ENCODE measurements around the gene PCDH18.
"Not testable (repeated sequence)": the region's sequence is repeated elsewhere in the genome, so short reads cannot be mapped to it uniquely, and the experiment has no call there.

Gene PCDH18

GRCh38 chr4:137517323-137517722, 15.0 kb downstream of the PCDH18 start:
- H3K27ac Mint-ChIP-seq, DNase-seq, H3K4me1 Mint-ChIP-seq, H3K9me3 Mint-ChIP-seq, CTCF ChIA-PET, H3K36me3 Mint-ChIP-seq, H3K27me3 Mint-ChIP-seq, H3K4me3 Mint-ChIP-seq: not testable (repeated sequence)

- CTCF ChIA-PET, result no interaction called here
- no peaks in the 10 kb centered on the region for H3K9me3 Mint-ChIP-seq
- DNase-seq, result no peak
- H3K36me3 Mint-ChIP-seq, result no peaks in the 10 kb centered on the region
- H3K27ac Mint-ChIP-seq, result no peak overlapping the region
- H3K4me1 Mint-ChIP-seq, result no peaks in the 10 kb centered on the region
- no peak overlapping the region for H3K4me3 Mint-ChIP-seq
- H3K27me3 Mint-ChIP-seq, result no peaks in the 10 kb centered on the region
These were observed 17.7 kb downstream of the PCDH18 start for GRCh38 chr4:137514406-137515111.

- DNase-seq, result no peak
- Mint-ChIP-seq H3K27me3 (no peaks in the 10 kb centered on the region), H3K9me3 (no peaks in the 10 kb centered on the region), H3K27ac (no peak overlapping the region), H3K4me3 (no peak overlapping the region), H3K36me3 (no peaks in the 10 kb centered on the region), H3K4me1 (no peaks in the 10 kb centered on the region)
- CTCF ChIA-PET, result no interaction called here
These were observed 21.6 kb downstream of the PCDH18 start for GRCh38 chr4:137510557-137511265.

- CTCF ChIA-PET, result no interaction called here
- Mint-ChIP-seq H3K4me3 (no peak overlapping the region), H3K27me3 (no peaks in the 10 kb centered on the region), H3K27ac (no peak overlapping the region), H3K36me3 (no peaks in the 10 kb centered on the region), H3K4me1 (no peaks in the 10 kb centered on the region), H3K9me3 (no peaks in the 10 kb centered on the region)
- DNase-seq, result no peak
These were observed 22.4 kb downstream of the PCDH18 start for GRCh38 chr4:137509855-137510282.

- H3K27me3 Mint-ChIP-seq, result no peaks in the 10 kb centered on the region
- H3K27ac Mint-ChIP-seq, result no peak overlapping the region
- H3K4me1 Mint-ChIP-seq, result no peaks in the 10 kb centered on the region
- no peaks in the 10 kb centered on the region for H3K36me3 Mint-ChIP-seq
- no peaks in the 10 kb centered on the region for H3K9me3 Mint-ChIP-seq
- no peak overlapping the region for H3K4me3 Mint-ChIP-seq
- no peak for DNase-seq
- CTCF ChIA-PET, result no interaction called here
These were observed 29.8 kb downstream of the PCDH18 start for GRCh38 chr4:137502339-137503129.

GRCh38 chr4:137496267-137496666, 36.0 kb downstream of the PCDH18 start:
- CTCF ChIA-PET, H3K27me3 Mint-ChIP-seq, H3K36me3 Mint-ChIP-seq, DNase-seq, H3K4me1 Mint-ChIP-seq, H3K9me3 Mint-ChIP-seq, H3K4me3 Mint-ChIP-seq, H3K27ac Mint-ChIP-seq: not testable (repeated sequence)

DNA sequence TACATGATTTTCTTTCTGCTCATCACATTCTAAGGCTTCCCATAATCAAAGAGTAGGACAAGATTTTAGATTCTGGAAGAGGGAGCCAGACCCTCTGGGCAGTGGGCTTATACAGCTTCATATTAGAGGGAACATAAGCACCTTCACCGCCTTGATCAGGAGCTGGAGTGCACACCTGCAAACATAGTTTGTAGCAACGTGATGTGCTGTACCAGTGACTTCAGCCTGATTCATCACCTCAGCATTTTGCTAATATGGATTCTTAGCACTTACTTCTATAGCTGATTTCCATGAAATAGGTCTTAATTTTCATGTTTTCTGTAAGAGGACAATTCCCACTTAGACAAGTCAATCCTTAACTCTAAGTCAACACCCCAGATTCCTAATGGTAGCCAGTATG, 36.7 kb downstream of the PCDH18 start:
- Mint-ChIP-seq H3K4me3 (no peak overlapping the region), H3K4me1 (no peaks in the 10 kb centered on the region), H3K9me3 (no peaks in the 10 kb centered on the region), H3K27me3 (no peaks in the 10 kb centered on the region), H3K36me3 (no peaks in the 10 kb centered on the region), H3K27ac (no peak overlapping the region)
- CTCF ChIA-PET, result no interaction called here
- DNase-seq, result no peak

DNA sequence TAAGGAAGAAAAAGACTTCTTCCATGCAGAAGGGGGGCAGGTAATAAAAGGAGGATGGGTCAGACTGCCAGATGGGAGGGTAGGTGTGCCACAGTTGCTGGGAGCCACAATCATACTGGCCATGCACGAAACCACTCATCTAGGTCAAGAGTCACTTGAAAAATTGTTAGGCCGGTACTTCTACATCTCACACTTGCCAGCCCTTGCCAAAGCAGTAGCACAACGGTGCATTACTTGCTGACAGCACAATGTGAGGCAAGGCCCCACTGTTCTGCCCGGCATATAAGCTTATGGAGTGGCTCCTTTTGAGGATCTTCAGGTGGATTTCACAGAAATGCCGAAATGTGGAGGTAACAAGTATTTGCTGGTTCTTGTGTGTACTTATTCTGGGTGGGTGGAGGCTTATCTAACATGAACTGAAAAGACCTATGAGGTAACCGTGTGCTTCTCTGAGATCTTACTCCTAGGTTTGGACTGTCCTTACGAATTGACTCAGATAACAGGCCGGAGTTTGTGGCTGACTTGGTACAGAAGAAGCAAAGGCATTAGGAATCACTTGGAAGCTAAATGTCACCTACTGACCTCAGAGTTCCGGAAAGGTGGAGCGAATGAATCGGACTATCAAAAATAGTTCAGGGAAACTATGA, 48.9 kb downstream of the PCDH18 start:
- H3K4me3 Mint-ChIP-seq, CTCF ChIA-PET: not testable (repeated sequence)

DNA sequence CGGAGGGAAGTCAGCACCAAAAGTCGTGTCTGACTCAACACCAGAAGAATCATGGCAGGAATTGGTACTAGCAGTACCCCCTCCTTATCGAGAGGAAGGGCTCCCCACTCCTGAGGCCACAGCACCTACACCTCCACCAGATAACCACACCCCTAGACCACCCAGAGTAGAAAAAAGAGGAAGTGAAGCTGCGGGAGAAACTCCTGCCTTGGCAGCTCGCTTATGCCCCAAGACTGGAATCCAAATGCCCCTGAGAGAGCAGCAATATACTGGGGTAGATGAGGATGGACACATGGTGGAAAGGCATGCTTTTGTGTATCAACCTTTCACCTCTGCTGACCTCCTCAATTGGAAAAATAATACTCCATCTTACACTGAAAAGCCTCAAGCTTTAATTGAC, 52.6 kb downstream of the PCDH18 start:
- DNase-seq, CTCF ChIA-PET, H3K36me3 Mint-ChIP-seq, H3K4me3 Mint-ChIP-seq, H3K27ac Mint-ChIP-seq, H3K27me3 Mint-ChIP-seq, H3K4me1 Mint-ChIP-seq: not testable (repeated sequence)
- peaks cover 12% of the 10 kb centered on the region for H3K9me3 Mint-ChIP-seq

More for the DNA sequence above, 48.9 kb downstream of the PCDH18 start:
- not testable (repeated sequence) for H3K27me3 Mint-ChIP-seq, H3K27ac Mint-ChIP-seq, DNase-seq, H3K36me3 Mint-ChIP-seq, H3K4me1 Mint-ChIP-seq
- H3K9me3 Mint-ChIP-seq, result peaks cover 10% of the 10 kb centered on the region

- Mint-ChIP-seq H3K4me1 (no peaks in the 10 kb centered on the region), H3K4me3 (no peak overlapping the region), H3K9me3 (peaks cover 5% of the 10 kb centered on the region), H3K27me3 (no peaks in the 10 kb centered on the region), H3K27ac (no peak overlapping the region), H3K36me3 (no peaks in the 10 kb centered on the region)
- CTCF ChIA-PET, result no interaction called here
- DNase-seq, result no peak
These were observed 55.9 kb downstream of the PCDH18 start for GRCh38 chr4:137476345-137476744.

DNA sequence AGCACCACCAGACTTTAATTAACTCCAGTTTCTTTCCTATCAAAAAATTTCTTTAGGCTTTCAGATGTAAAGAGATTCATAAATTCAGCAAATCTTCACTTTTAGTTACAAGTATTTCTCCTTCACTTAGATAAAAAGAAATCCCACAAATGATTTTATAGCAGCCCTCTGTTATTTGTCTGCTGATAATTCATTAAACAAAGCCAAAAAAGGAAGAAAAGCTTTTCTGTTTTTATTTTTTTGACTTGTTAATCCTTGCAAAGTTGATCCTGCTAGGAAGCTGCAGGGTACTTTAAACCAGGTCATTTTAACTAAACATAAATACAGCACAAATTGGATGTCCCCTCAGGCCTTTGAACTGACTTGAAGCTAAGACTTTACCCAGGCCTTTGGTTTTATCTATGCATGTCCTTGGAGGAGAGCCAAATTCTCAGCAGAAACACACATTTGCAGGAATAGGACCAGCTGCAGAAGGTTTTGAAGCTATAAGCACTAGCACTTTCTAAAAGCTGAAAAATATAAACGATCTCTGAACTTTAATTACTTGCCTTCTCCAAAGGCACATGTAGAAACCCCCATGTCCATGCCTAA, 57.5 kb downstream of the PCDH18 start:
- H3K36me3 Mint-ChIP-seq, result no peaks in the 10 kb centered on the region
- peaks cover 5% of the 10 kb centered on the region for H3K9me3 Mint-ChIP-seq
- no peak overlapping the region for H3K27ac Mint-ChIP-seq
- DNase-seq, result no peak
- no peak overlapping the region for H3K4me3 Mint-ChIP-seq
- H3K4me1 Mint-ChIP-seq, result no peaks in the 10 kb centered on the region
- CTCF ChIA-PET, result no interaction called here
- H3K27me3 Mint-ChIP-seq, result no peaks in the 10 kb centered on the region

GRCh38 chr4:137471895-137472294, 60.4 kb downstream of the PCDH18 start:
- Mint-ChIP-seq H3K4me3 (no peak overlapping the region), H3K9me3 (peaks cover 2% of the 10 kb centered on the region), H3K27ac (no peak overlapping the region), H3K36me3 (no peaks in the 10 kb centered on the region), H3K4me1 (no peaks in the 10 kb centered on the region), H3K27me3 (no peaks in the 10 kb centered on the region)
- CTCF ChIA-PET, result no interaction called here
- DNase-seq, result no peak

GRCh38 chr4:137471461-137471860, 60.8 kb downstream of the PCDH18 start:
- H3K4me3 Mint-ChIP-seq, result no peak overlapping the region
- H3K9me3 Mint-ChIP-seq, result peaks cover 2% of the 10 kb centered on the region
- H3K27ac Mint-ChIP-seq, result no peak overlapping the region
- DNase-seq, result no peak
- H3K27me3 Mint-ChIP-seq, result no peaks in the 10 kb centered on the region
- CTCF ChIA-PET, result no interaction called here
- H3K36me3 Mint-ChIP-seq, result no peaks in the 10 kb centered on the region
- H3K4me1 Mint-ChIP-seq, result no peaks in the 10 kb centered on the region

DNA sequence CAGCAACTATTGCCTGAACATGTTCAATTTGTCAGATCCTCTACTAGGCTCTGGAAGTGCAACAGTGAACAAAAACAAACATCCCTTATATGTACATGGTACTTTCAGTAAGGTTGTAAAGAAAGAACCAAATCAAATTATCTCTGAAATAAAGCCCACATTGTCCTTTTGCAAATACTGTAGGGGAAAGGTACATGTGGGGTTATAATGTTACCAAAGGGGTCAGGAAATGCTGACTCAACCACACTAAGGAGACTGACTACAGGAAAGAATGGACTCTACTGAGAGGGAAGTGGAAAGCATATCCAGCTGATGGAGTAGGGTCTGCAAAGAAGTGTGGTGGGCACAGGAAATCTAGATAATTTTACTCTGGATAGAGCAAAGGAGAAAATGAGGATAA, 61.5 kb downstream of the PCDH18 start:
- no peak overlapping the region for H3K4me3 Mint-ChIP-seq
- H3K36me3 Mint-ChIP-seq, result no peaks in the 10 kb centered on the region
- peaks cover 2% of the 10 kb centered on the region for H3K9me3 Mint-ChIP-seq
- no peak for DNase-seq
- no peak overlapping the region for H3K27ac Mint-ChIP-seq
- H3K27me3 Mint-ChIP-seq, result no peaks in the 10 kb centered on the region
- CTCF ChIA-PET, result no interaction called here
- H3K4me1 Mint-ChIP-seq, result no peaks in the 10 kb centered on the region

All from activated naive CD4-positive, alpha-beta T cell treated with anti-CD3 and anti-CD28 coated beads, Interleukin-2, amount 10 ng/mL, durations not matched to agents 7 days and 5 days (primary cell).